DMS53 treated with DMSO at 0.1 percent for 48 hours (cell line): ENCODE data around the gene TMCC1.
"Not testable (repeated sequence)": the region's sequence is repeated elsewhere in the genome, so short reads cannot be mapped to it uniquely, and the experiment has no call there.

ENCODE experiments used
- DNase-seq: peaks from one replicate; lab custom pipeline; 2025; ENCODE audit not compliant: unreplicated experiment; lab: John Stamatoyannopoulos, UW

Gene TMCC1

DNA sequence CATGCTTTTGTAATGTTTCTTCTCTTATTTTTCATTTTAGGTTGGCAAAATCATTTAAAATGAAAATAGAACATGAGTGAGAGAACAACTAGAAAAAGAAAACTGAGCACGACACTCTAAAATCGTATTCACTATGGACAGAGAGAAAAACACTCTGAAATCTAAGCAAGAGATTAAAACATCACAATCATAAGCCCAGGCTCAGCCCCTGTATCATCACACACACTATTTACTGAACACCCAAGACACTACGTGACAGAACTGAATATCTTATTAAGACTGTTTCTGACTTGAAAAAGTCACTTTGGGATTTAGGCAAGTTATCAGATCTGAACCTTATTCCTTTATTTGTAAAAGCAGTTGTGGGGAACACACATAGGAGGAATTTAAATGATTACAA, 204.5 kb downstream of the TMCC1 start:
- no peak for DNase-seq

DNA sequence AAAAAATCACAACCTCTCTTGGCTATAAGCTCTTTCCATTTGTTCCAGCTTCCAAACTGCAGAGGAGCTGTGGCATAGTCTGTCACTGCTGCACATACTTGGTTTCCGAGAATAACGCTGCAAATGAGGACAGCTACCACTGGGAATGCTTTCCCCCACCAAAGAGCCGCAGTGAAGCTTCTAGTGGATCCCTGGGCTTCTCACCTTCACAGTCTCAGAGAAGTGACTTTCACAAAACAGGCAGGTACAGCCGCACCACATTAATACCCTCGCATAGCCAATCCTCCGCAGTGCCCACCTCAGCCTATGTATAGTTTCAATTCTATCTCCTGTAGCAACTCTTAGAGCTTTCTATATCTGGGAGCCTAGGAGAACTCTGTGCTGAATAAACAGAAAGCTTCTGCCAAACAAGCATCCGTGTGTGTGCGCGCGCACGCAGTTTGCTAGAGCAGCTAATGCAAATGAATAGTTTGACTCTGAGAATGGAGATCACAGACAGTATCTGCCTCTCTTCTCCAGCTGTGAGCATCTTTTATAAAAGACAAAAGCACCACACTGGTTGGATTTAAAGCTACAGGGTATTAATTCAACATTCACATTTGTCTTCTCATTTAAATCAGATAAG, 205.1 kb downstream of the TMCC1 start:
- DNase-seq = peak; percentile 76

DNA sequence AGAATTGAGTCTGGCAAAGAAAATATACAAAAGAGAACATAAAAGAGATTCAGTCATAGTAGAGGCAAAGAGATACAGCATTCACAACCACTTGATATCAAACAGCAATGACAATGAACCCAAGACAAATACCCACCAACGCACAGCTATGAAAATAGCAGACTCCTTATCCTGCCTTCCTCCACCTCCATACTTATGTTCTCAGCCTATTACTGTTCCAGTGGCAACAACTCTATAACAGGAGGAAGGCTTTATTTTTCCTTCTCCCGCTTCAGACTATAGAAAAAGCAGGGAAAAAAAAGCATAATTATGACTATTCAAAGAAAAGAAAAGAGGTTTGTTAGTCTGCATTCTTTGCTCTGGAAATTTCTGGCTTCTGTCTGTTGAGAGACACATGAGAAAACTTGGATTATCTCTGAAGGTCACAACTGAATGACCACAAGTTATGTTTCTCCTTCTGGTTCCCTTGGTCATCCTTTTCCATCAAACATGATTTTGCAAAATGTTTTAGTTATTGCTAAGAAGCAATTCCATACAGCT, 205.9 kb downstream of the TMCC1 start:
- DNase-seq = no peak

DNA sequence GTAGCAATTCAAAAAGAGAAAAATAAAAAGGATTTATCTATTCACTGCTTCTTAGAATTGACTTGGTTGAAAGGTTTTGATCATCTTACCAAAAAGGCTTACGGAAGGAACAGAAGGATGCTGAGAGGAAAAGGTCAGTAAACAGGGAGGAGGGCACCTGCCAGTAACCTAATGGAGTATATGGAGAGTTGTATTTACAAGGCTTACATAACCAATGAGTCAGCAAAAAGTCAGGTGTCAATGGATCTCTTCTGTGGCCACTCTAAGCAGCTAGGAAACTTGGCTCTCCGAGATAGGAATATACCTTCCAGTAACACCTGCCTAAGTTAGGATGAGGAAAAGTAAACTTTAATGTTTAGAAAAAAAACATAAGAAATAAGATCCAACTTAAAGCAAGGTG, 206.6 kb downstream of the TMCC1 start:
- DNase-seq = peak; percentile 86

DNA sequence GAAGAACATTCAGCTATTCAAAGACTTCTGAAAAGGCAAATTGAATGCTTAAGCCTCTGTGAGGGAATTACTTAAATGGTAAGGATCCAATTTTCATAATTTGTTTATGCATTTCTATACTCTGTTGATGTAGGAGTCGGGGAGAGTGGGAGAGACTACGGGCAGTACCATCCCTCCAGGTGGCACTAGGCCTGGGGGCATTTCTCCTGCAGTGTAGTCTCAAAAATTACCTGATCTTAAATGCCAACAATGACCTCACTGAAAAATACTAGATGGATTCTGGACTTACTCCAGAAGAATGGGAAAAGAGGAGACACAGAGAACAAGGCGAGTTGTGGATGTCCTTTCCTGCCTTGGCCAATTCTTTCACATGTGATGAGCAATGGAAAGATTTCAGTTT, 209.2 kb downstream of the TMCC1 start:
- DNase-seq = no peak

DNA sequence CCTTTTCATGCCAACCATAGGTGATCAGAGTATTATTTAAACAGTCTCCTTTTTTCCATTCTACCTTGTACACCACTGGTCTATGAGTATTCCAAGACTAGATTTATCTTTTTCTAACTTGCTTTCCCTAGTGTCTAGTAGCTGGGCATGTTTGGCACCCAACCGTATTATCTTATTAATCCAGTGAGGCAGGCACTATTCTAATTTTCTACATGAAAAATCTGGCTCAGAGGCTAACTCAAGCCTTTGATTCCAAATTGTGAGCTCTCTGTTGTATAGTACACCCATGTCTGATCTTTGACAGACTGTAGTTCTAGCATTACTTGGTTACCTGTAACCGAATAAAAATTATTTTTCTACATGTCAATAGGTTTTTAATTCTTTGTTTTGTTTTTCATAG, 210.3 kb downstream of the TMCC1 start:
- no peak for DNase-seq

DNA sequence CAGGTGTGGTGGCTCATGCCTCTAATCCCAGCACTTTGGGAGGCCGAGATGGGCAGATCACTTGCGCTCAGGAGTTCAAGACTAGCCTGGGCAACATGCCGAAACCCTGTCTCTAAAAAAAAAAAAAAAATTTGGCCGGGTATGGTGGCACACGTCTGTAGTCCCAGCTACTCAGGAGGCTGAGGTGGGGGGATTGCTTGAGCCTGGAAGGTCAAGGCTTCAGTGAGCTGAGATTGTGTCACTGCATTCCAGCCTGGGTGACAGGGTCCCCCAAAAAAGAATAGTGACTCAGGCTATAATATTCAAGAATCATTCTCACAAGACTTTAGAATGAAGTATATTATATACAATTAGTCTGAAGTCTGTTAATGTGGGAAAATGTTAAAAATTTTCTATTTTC, 216.5 kb downstream of the TMCC1 start:
- DNase-seq = no peak

DNA sequence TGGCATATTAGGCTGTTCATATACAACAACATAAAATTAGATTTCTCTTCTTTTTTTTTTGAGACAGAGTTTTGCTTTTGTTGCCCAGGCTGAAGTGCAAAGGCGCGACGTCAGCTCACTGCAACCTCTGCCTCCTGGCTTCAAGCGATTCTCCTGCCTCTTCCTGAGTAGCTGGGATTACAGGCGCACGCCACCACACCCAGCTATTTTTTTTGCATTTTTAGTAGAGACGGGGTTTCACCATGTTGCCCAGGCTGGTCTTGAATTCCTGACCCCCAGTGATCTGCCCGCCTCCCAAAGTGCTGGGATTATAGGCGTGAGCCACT, 218.8 kb downstream of the TMCC1 start:
- not testable (repeated sequence) for DNase-seq

DNA sequence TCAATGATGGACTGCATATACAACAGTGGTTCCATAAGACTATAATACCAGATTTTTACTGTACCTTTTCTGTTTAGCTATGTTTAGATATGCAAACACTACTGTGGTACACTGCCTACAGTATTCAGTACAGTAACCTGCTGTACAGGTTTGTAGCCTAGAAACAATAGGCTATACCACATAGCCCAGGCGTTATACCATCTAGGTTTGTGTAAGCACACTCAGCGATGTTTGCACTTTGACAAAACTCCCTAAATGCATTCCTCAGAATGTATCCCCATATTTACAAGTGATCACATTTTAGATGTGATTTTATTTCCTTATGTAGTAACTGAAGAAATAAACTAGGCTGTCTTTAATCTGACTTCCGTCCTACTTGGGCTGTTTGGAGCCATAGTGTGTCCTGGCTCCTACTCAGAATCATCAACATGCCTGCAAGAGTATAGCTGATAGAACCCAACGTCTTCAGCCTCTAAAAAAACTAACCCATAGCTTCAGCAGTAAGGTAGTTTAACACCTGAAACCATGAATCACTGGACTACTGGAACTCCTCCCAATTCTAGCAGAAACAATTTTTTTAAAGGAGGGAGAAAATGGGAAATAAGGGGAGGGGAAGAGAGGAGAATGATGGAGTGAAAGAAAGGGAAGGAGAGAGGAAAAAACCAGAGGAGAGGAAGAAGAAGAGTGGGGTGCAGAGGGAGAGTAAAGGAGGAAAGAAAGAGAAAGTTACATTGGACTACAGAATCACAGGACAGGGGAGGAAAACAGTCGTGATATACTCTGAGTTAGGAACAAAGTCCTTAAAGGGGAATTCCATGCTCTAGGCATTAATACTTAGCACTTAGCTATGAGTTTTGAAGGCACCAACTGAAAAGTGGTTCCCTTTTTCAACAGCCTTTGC, 219.4 kb downstream of the TMCC1 start:
- DNase-seq = no peak

DNA sequence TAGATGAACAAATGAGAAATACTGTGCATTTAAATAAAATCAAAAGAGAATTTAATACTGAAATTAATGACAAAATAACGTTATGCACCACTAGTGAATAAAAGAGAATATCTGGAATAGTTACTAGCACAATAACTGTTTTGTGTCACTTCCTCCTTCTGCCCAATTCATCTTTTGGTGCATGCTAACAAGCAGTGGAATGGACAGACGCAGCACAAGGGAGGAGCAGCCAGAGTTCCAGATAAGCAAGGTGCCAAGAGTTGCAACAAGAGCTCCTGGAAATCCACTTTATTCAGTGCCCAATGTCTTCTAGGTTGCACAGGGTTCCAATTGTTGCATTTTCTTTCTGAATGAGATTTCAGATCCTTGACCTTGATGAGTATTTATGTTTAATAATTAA, 220.5 kb downstream of the TMCC1 start:
- no peak for DNase-seq

DNA sequence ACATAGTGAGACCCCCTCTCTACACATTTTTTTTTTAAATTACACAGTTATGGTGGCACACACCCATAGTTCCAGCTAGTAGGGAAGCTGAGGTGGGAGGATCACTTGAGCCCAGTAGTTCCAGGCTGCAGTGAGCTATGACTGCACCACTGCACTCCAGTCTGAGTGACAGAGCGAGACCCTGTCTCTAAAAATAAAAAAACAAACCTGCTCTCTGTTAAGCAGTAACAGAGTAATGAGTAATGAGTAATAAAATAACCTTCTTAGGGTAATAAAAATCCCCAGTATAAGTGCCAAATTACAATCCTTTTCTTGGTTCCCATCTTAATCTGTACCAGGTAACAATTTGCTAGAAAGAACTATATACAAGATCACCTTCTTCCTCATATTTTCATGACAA, 221.1 kb downstream of the TMCC1 start:
- no peak for DNase-seq

DNA sequence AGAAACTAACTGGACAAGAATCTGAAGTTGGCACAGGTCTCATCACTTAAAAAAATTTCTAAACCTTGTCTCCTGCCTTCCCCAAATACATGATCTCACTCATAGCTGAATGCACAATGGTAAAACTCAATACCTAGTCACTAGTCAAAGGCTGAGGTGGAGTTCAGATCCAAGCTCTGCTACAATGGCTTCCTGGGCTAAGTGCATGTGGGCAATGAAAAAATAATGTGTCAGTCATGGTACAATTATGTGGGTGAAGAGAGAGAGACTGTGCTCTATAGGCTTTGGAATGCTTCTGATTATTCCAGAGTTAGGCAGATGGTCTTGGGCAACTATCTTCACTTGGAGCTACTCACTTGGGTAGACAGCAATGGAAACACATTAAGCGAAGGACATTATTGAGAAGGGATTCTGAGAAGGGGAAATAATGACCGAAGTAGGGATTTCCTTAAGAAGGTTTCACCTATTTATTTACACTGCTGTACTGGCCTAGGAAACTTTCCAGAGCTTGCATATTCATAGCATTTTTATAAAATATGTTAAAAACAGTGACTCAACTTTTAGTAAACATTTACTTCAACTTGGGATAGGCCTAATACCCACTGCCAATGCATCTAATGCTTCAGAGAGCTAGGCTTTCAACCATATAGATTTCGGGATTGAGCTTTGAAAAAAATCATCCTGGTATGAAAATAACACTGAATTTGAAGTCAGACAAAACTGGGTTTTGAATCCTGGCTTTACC, 228.3 kb downstream of the TMCC1 start:
- no peak for DNase-seq

DNA sequence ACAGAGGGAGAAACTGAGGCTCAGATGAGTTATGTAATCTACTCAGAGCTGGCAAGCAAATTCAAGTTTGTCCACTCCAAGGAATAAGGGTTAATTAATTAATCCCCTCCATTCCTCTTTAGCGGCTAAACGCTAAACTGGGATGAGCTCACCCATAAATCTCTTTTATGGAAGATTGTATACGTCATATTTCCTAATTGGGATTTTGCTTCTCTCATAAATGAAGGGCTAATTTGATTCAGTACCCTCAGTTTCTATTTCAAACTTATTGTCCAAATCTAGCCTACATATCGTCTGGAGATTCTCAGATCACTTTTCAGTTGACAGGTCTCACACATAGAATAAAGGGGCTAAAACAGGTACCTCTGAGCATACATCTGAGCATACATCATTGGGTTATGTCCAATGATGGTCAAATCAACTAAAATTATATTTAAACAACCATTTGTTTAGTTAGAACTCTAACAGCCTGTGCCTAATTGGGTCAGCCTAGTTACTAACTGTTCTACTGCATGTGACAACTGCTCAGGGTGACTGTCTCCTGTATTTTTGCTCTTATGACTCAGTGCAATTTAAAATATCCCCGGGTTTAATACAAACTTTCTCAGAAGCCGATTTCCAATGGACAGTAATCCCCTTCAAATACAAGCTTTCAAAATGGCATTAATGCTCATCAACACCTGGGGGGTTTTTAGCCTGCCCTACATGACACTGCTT, 229.4 kb downstream of the TMCC1 start:
- no peak for DNase-seq

DNA sequence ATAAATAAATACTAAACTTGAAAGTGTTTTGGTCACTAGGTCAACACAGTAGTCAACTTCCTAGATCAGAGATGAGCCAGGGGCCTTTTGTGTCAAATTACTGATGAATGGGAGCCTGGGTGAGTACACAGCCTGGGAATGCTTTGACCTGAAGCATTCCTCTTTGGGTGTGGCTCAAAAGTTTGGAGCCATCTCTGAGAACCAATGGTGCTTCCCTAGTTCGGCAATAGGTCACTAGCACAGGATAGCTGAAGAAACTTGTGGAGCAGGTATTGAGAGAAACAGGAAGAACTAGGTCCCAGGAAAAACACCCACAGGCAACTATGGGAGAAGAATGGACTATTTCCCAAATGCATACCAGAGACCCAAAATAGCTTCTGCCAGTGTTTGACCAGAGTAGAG, 230.5 kb downstream of the TMCC1 start:
- DNase-seq = no peak

DNA sequence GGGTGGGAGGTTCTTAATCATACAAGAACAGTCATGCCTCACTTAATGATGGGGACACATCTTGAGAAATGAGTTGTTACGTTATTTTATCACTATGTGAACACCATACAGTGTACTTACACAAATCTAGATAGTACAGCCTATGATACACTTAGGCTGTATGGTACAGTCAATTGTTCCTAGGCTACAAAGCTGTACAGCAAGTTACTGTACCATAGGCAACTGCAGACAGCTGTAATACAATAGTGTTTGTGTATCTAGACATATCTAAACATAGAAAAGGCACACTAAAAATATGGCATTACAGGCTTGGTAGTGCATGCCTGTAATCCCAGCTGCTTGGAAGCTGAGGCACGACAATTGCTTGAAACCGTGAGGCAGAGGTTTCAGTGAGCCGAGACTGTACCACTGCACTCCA, 231.3 kb downstream of the TMCC1 start:
- DNase-seq = no peak

DNA sequence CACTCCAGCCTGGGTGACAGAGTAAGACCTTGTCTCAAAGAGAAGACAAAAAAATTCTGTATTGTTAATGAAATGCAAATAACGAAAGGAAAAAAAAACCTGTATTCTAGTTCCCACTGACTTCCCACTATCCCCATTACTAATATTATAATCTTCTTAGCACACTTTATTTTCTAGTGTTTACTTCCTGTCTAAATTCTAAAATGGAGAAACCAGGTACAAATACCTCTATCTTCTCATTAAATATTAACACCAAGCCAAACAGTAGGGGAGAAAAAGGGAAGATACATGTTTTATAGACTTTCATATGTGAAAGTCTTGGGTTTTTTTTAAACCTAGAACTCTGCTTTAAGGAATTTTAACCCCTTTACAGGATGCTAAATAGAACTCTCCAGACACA, 231.7 kb downstream of the TMCC1 start:
- no peak for DNase-seq

DNA sequence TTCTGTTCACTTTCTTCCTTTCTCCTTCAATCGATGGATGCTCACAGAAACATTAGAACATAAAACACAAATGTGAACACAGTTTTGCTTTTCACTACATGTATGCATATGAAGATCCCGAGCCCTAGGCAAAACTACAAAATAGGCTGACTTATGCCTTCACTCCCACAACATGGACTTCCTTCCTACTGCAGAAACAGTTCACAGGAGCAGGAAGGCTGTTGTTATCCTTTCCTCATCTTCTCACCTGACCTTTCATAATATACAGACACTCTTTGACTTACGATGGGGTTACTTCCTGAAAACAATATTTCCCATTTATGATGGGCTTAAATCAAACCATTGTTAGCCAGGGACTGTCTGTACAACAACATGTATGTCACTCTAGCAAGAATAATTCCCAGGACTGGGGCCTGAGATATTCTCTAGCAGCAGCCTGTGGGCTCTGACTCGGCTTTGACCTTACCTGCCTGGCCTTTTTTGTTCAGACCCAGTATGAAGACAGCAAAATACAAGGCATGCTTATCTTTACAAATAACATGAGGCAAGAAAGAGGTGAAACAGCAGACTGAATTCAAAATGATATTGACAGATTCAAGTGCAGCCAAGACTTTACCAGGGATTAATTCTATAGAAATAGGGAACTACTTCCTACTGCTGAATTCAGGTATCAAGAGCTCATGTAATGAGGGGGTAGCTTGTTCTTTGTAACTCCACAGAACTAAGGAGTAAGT, 235.2 kb downstream of the TMCC1 start:
- no peak for DNase-seq

DNA sequence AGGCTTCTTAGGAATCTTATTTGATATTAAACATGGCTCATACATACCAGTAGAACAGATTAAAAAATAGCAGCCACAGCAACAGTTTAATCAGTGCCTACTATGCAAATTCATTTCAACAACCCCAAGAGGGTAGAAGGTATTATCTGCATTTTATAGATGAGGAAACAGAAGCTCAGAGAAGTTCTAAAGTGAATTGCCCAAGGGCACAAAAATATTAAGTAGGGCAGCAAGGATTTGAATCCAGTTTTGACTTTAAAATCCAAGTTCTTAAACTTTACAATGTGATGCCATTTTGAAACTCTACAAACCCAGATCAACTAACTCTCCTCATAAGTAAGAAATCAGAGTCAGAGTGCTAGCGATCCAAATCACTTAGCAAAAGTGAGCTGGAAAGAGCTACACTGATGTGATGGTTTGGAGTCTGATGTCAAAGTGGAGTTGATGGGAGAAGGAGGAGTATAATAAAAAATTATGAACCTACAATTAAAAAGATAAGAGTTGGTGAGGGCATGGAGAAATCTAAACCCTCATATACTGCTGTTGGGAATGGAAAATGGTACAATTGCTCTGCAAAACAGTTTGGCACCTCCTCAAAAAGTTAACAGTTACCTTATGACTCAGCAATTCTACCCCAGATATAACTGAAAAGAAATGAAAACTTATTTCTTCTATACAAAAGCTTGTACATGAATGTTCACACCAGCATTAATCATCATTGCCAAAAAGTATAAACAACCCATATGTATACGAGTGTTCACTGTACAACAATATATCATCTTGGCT, 236.1 kb downstream of the TMCC1 start:
- no peak for DNase-seq

DNA sequence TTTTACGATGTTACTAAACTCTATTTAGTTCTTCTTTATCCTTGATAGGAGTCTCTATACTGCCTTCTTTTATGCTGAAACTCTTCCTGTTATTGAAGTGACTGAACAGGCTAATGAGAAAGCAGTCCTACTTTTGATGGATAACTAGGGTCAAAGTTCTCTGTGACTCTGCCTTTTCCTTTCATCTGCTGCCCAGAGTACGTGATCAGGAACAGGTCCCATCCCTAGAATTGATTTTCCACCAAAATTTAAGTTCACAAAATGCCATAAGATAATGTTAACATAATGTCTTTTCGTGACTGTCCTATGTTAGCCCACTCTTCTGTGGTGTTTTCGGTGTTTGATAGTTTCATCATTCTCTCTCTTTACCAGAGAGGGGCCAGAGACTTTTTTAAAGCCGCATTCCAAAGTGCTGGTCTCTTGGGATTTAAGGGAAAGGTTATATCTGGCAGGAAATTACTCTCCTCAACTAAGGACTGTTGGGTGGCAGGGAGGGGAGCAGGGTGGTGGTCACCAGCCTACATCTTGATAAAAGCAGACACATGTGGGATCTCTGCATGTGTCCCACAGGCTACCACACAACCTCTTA, 236.8 kb downstream of the TMCC1 start:
- DNase-seq = no peak
